GM23338 (cell line): ENCODE data around the gene ATXN7L2. TPM values are rescaled to one million over a fixed set of nuclear protein-coding genes. Genes with fewer than 3 reads are reported as not detected.
A peak's percentile ranks its signal among the peaks of the same experiment; 100 is the strongest.

Source experiments
- ATAC-seq: fragments of 200-7000 bp; cut with Tn5 transposase; 3 replicates; pipeline ENCODE4 v1.9.1; 2020
- DNase-seq: peaks from one replicate; pipeline ENCODE4 v3.0.0-alpha.2; 2015; ENCODE audit warnings: low spot score
- H2AFZ ChIP-seq: fragments of 200-600 bp; sonication (generic); 2 replicates; pipeline ENCODE4 v1.8.0; 2016; ENCODE audit warnings: antibody characterized with exemption, mild to moderate bottlenecking, moderate library complexity
- H3F3A ChIP-seq: fragments of 200-600 bp; sonication (generic); replicated peaks from 2 replicates; pipeline ENCODE4 v1.8.0; 2017; ENCODE audit warnings: antibody characterized with exemption, mixed run types, low read depth
- H3K27ac ChIP-seq: fragments of 200-600 bp; sonication (generic); 2 replicates; pipeline ENCODE4 v1.6.1; 2016; ENCODE audit warnings: low read depth
- H3K27me3 ChIP-seq: fragments of 200-600 bp; sonication (generic); 2 replicates; pipeline ENCODE4 v1.8.0; 2016; ENCODE audit warnings: mild to moderate bottlenecking, mixed run types, moderate library complexity; ENCODE audit not compliant: insufficient read depth
- H3K36me3 ChIP-seq: fragments of 200-600 bp; sonication (generic); 2 replicates; pipeline ENCODE4 v1.8.0; 2016; ENCODE audit warnings: mild to moderate bottlenecking; ENCODE audit not compliant: insufficient read depth
- H3K4me1 ChIP-seq: fragments of 200-600 bp; sonication (generic); 2 replicates; pipeline ENCODE4 v1.8.0; 2016; ENCODE audit warnings: mild to moderate bottlenecking, moderate library complexity; ENCODE audit not compliant: insufficient read depth
- H3K4me2 ChIP-seq: fragments of 200-600 bp; sonication (generic); 2 replicates; pipeline ENCODE4 v1.7.1; 2017; ENCODE audit warnings: mixed run types
- H3K4me3 ChIP-seq: fragments of 200-600 bp; sonication (generic); 2 replicates; pipeline ENCODE4 v1.6.1; 2016; ENCODE audit warnings: mixed run types
- H3K79me2 ChIP-seq: fragments of 200-600 bp; sonication (generic); replicated peaks from 2 replicates; pipeline ENCODE4 v1.8.0; 2017; ENCODE audit warnings: mild to moderate bottlenecking; ENCODE audit not compliant: insufficient read depth
- H3K9me2 ChIP-seq: fragments of 200-600 bp; sonication (generic); 2 replicates; pipeline ENCODE4 v1.8.0; 2017; ENCODE audit not compliant: insufficient read depth
- H4K20me1 ChIP-seq: fragments of 200-600 bp; sonication (generic); replicated peaks from 2 replicates; pipeline ENCODE4 v1.8.0; 2017; ENCODE audit warnings: mild to moderate bottlenecking; ENCODE audit not compliant: insufficient read depth
- H3K27ac Mint-ChIP-seq: 2 replicates; pipeline ENCODE4 v1.8.0; 2020; ENCODE audit warnings: inconsistent platforms, mild to moderate bottlenecking, moderate library complexity, mixed read lengths
- H3K27me3 Mint-ChIP-seq: 3 replicates; pipeline ENCODE4 v1.8.0; 2022; ENCODE audit warnings: low read depth, mild to moderate bottlenecking, moderate library complexity, mixed read lengths, inconsistent platforms; ENCODE audit not compliant: insufficient read depth, poor library complexity
- H3K36me3 Mint-ChIP-seq: 3 replicates; pipeline ENCODE4 v1.8.0; 2021; ENCODE audit warnings: low read depth, mild to moderate bottlenecking, inconsistent platforms, moderate library complexity, mixed read lengths
- H3K4me1 Mint-ChIP-seq: 3 replicates; pipeline ENCODE4 v1.8.0; 2020; ENCODE audit warnings: mild to moderate bottlenecking, inconsistent platforms, mixed read lengths
- H3K4me3 Mint-ChIP-seq: 3 replicates; pipeline ENCODE4 v1.8.0; 2021; ENCODE audit warnings: moderate library complexity, mild to moderate bottlenecking, inconsistent platforms, mixed read lengths
- H3K9me3 Mint-ChIP-seq: 3 replicates; pipeline ENCODE4 v1.8.0; 2020; ENCODE audit warnings: moderate library complexity, mild to moderate bottlenecking, inconsistent platforms, mixed read lengths
- CREB1 ChIP-seq: fragments of 250-450 bp; sonication (Bioruptor Pico); IDR thresholded peaks from 2 replicates; pipeline ENCODE4 v1.5.0; 2020; ENCODE audit warnings: low read depth, mild to moderate bottlenecking, moderate library complexity
- CTCF ChIP-seq, 2 experiments: fragments of 200-600 bp in 1 of 2; sonication (generic) in 1 of 2; conservative IDR thresholded peaks; 2 replicates each; pipeline versions ENCODE4 v1.5.1 to v1.6.1; 2016 to 2017; ENCODE audit warnings: antibody characterized with exemption in 2 of 2, low read depth in 2 of 2, mild to moderate bottlenecking in 2 of 2, moderate library complexity in 1 of 2
- EZH2 ChIP-seq: fragments of 200-600 bp; sonication (generic); IDR thresholded peaks from one replicate; pipeline ENCODE4 v1.8.0; 2017; ENCODE audit warnings: antibody characterized with exemption, mild to moderate bottlenecking, low read depth; ENCODE audit not compliant: unreplicated experiment
- EZH2phosphoT487 ChIP-seq: fragments of 200-600 bp; sonication (generic); IDR thresholded peaks from one replicate; pipeline ENCODE4 v1.8.1; 2018; ENCODE audit warnings: antibody characterized with exemption; ENCODE audit not compliant: unreplicated experiment
- JUNB ChIP-seq: IDR thresholded peaks from one replicate; pipeline ENCODE4 v1.6.1; 2016; ENCODE audit warnings: antibody characterized with exemption; ENCODE audit not compliant: unreplicated experiment
- NANOG ChIP-seq: IDR thresholded peaks from 2 replicates; pipeline ENCODE4 v1.6.1; 2016; ENCODE audit warnings: antibody characterized with exemption, borderline replicate concordance
- POLR2AphosphoS5 ChIP-seq: IDR thresholded peaks from 2 replicates; pipeline ENCODE4 v1.6.1; 2016; ENCODE audit warnings: antibody characterized with exemption, low read depth
- REST ChIP-seq: IDR thresholded peaks from one replicate; pipeline ENCODE4 v1.6.1; 2018; ENCODE audit warnings: antibody characterized with exemption; ENCODE audit not compliant: unreplicated experiment
- ZNF462 ChIP-seq: fragments of 250-450 bp; sonication (Bioruptor Pico); IDR thresholded peaks from 2 replicates; pipeline ENCODE4 v1.5.0; 2020; ENCODE audit warnings: mild to moderate bottlenecking, moderate library complexity
- polyA plus RNA-seq: library from polyadenylated mRNA; unstranded; fragments of >200 nt; fragmentation: Nextera tagmentation; extraction: Ambion mirVana; gene quantifications from 2 replicates; pipeline ENCODE4 v1.2.1, GENCODE V29; 2016
- total RNA-seq: library from RNA; depleted of rRNA; stranded (reverse); fragments of >200 nt; shearing (Covaris generic); gene quantifications from 2 replicates; pipeline ENCODE4 v1.2.3, GENCODE V29; 2014

ATXN7L2 gene
- total and polyA plus RNA-seq, 2 experiments from 2014 or later = 8.0 to 9.9 TPM

GRCh38 chr1:109484519-109484975 is 842 bp downstream of the ATXN7L2 start:
- Histone ChIP-seq H3K4me1 (peaks cover 15% of the 10 kb centered on the region), H3K27ac (peak overlapping the region; percentile 85), H3K4me2 (peak overlapping the region; percentile 100), H3K9me2 (no peaks in the 10 kb centered on the region), H2AFZ (peak overlapping the region; percentile 91), H3K4me3 (peak overlapping the region; percentile 94), H3K36me3 (no peaks in the 10 kb centered on the region), H3K27me3 (peaks cover 10% of the 10 kb centered on the region; the same call in 1 of the 2 replicates), H3K79me2 (no peaks in the 10 kb centered on the region), H4K20me1 (no peaks in the 10 kb centered on the region), H3F3A (peaks cover 8% of the 10 kb centered on the region; the same call in 1 of the 2 replicates)
- peak; percentile 15 for ATAC-seq
- H3K36me3 Mint-ChIP-seq = peaks cover 19% of the 10 kb centered on the region; the same call in 2 of the 3 replicates
- peak overlapping the region; percentile 85 for H3K4me3 Mint-ChIP-seq
- H3K27ac Mint-ChIP-seq = no peak overlapping the region
- peaks cover 19% of the 10 kb centered on the region for H3K4me1 Mint-ChIP-seq
- peaks cover 11% of the 10 kb centered on the region for H3K27me3 Mint-ChIP-seq
- no peaks in the 10 kb centered on the region; the same call in 2 of the 3 replicates for H3K9me3 Mint-ChIP-seq
- peak; percentile 74 for DNase-seq
- no peak for TF ChIP-seq EZH2phosphoT487
- no peak for TF ChIP-seq NANOG
- TF ChIP-seq POLR2AphosphoS5 = no peak; the same call in 1 of the 2 replicates
- no peak for TF ChIP-seq ZNF462 (CRISPR knock-in tag)
- no peak for TF ChIP-seq CTCF (conservative IDR thresholded peaks at IDR 0.05; ENCODE audit: low read depth in 2 of 2)
- TF ChIP-seq JUNB = no peak
- no peak for TF ChIP-seq REST
- TF ChIP-seq EZH2 = no peak
- no peak for TF ChIP-seq CREB1 (CRISPR knock-in tag)
